ENCODE measurements around the gene TMEM154. TPM values are rescaled to one million over a fixed set of nuclear protein-coding genes. Genes with fewer than 3 reads are reported as not detected.

Gene TMEM154
- total RNA-seq, 2 experiments from 2014 or later = 47.1 to 50.0 TPM

- Mint-ChIP-seq H3K4me1 (no peaks in the 10 kb centered on the region), H3K4me3 (no peak overlapping the region), H3K9me3 (no peaks in the 10 kb centered on the region), H3K36me3 (ENCODE audit: low read depth) (no peaks in the 10 kb centered on the region), H3K27ac (no peak overlapping the region), H3K27me3 (peaks cover 10% of the 10 kb centered on the region)
- ChIA-PET POLR2A (no interaction called here), CTCF (interaction anchor here (1.1 kb wide), 1 partner anchor 70 kb away, joined by 3 read pairs; no protein-coding TSS in a partner anchor)
- DNase-seq = no peak
Observed at GRCh38 chr4:152571296-152571695, 108.5 kb downstream of the TMEM154 start.

Other genes with a start within 250 kb of the TMEM154 start
- gene FBXW7, start 143.9 kb downstream of the TMEM154 start, total RNA-seq = 10 to 100 TPM; 59.8 to 66.8 TPM
- gene TIGD4, start 99.7 kb upstream of the TMEM154 start, total RNA-seq = under 1 TPM; 0.13 to 0.35 TPM
- 10 to 100 TPM; 15.5 to 16.3 TPM for gene ARFIP1, start 100.0 kb upstream of the TMEM154 start, total RNA-seq